ENCODE results near the gene DRP2. TPM values are rescaled to one million over a fixed set of nuclear protein-coding genes. Genes with fewer than 3 reads are reported as not detected.
A peak's percentile ranks its signal among the peaks of the same experiment; 100 is the strongest.

DRP2 gene
- total RNA-seq, 1 experiment from 2014 or later = 0.94 TPM

GRCh38 chrX:101203761-101204351 lies 15.7 kb upstream of the DRP2 start:
- intact Hi-C loops (cut with micrococcal nuclease; ENCODE audit: unreplicated experiment) = loop anchor here (10.0 kb wide), 1 partner anchor 529 kb away; no protein-coding TSS in a partner anchor
- H3K4me2 ChIP-seq = no peak overlapping the region
- H3K79me2 ChIP-seq (ENCODE audit: low read depth) = no peaks in the 10 kb centered on the region
- no peaks in the 10 kb centered on the region for H3K36me3 ChIP-seq (ENCODE audit: low read depth)
- TF ChIP-seq CTCF (conservative IDR thresholded peaks at IDR 0.05) (no peak), EZH2 (IDR thresholded peaks at IDR 0.05; ENCODE audit: low read depth) (no peak)
- no peak for DNase-seq
- no peaks in the 10 kb centered on the region for H4K20me1 ChIP-seq (ENCODE audit: insufficient read depth)
- no peaks in the 10 kb centered on the region for H3K9me3 ChIP-seq (ENCODE audit: insufficient read depth, low read depth)
- no peaks in the 10 kb centered on the region for H3F3A ChIP-seq (ENCODE audit: insufficient read depth, low read depth)
- no peak overlapping the region for H3K27ac ChIP-seq
- H3K27me3 ChIP-seq (ENCODE audit: insufficient read depth, low read depth) = no peaks in the 10 kb centered on the region
- no peaks in the 10 kb centered on the region for H3K4me1 ChIP-seq (replicated peaks; ENCODE audit: insufficient read depth)
- BruUV-seq (replicated peaks) = no TSS peak
- H3K4me3 ChIP-seq = no peak overlapping the region
- CTCF ChIA-PET = no interaction called here
- H3K9me2 ChIP-seq (ENCODE audit: insufficient read depth) = no peaks in the 10 kb centered on the region
- H2AFZ ChIP-seq = no peak overlapping the region
- POLR2A ChIA-PET (ENCODE audit: unreplicated experiment) = no interaction called here

GRCh38 chrX:101206471-101206870 lies 13.1 kb upstream of the DRP2 start:
- CTCF ChIA-PET = no interaction called here
- H3K27me3 ChIP-seq (ENCODE audit: insufficient read depth, low read depth) = no peaks in the 10 kb centered on the region
- H4K20me1 ChIP-seq (ENCODE audit: insufficient read depth) = no peaks in the 10 kb centered on the region
- H3K27ac ChIP-seq = no peak overlapping the region
- H3K79me2 ChIP-seq (ENCODE audit: low read depth) = no peaks in the 10 kb centered on the region
- no peak overlapping the region for H2AFZ ChIP-seq
- H3K9me2 ChIP-seq (ENCODE audit: insufficient read depth) = no peaks in the 10 kb centered on the region
- POLR2A ChIA-PET (ENCODE audit: unreplicated experiment) = no interaction called here
- no peak overlapping the region for H3K4me3 ChIP-seq
- no peak for DNase-seq
- H3K36me3 ChIP-seq (ENCODE audit: low read depth) = no peaks in the 10 kb centered on the region
- H3K4me1 ChIP-seq (replicated peaks; ENCODE audit: insufficient read depth) = no peaks in the 10 kb centered on the region
- BruUV-seq (replicated peaks) = no TSS peak
- H3K9me3 ChIP-seq (ENCODE audit: insufficient read depth, low read depth) = no peaks in the 10 kb centered on the region
- H3F3A ChIP-seq (ENCODE audit: insufficient read depth, low read depth) = no peaks in the 10 kb centered on the region
- TF ChIP-seq EZH2 (IDR thresholded peaks at IDR 0.05; ENCODE audit: low read depth) (no peak), CTCF (conservative IDR thresholded peaks at IDR 0.05) (peak; percentile 62)
- intact Hi-C loops (cut with micrococcal nuclease; ENCODE audit: unreplicated experiment) = loop anchor here (5.0 to 10.0 kb wide), 2 partner anchors 309 to 532 kb away; no protein-coding TSS in a partner anchor
- no peak overlapping the region for H3K4me2 ChIP-seq

GRCh38 chrX:101208152-101208905 lies 11.3 kb upstream of the DRP2 start:
- no peaks in the 10 kb centered on the region for H3K9me3 ChIP-seq (ENCODE audit: insufficient read depth, low read depth)
- H3K4me2 ChIP-seq = no peak overlapping the region
- no peaks in the 10 kb centered on the region for H3K79me2 ChIP-seq (ENCODE audit: low read depth)
- no peaks in the 10 kb centered on the region for H3K9me2 ChIP-seq (ENCODE audit: insufficient read depth)
- no peak overlapping the region for H2AFZ ChIP-seq
- no TSS peak for BruUV-seq (replicated peaks)
- POLR2A ChIA-PET (ENCODE audit: unreplicated experiment) = no interaction called here
- TF ChIP-seq CTCF (conservative IDR thresholded peaks at IDR 0.05) = no peak
- no peaks in the 10 kb centered on the region for H3K27me3 ChIP-seq (ENCODE audit: insufficient read depth, low read depth)
- no peak for DNase-seq
- CTCF ChIA-PET = no interaction called here
- no peaks in the 10 kb centered on the region for H4K20me1 ChIP-seq (ENCODE audit: insufficient read depth)
- H3F3A ChIP-seq (ENCODE audit: insufficient read depth, low read depth) = no peaks in the 10 kb centered on the region
- no peak overlapping the region for H3K4me3 ChIP-seq
- H3K27ac ChIP-seq = no peak overlapping the region
- H3K4me1 ChIP-seq (replicated peaks; ENCODE audit: insufficient read depth) = no peaks in the 10 kb centered on the region
- intact Hi-C loops (cut with micrococcal nuclease; ENCODE audit: unreplicated experiment) = loop anchor here (5.0 to 10.0 kb wide), 2 partner anchors 311 to 534 kb away; no protein-coding TSS in a partner anchor
- no peaks in the 10 kb centered on the region for H3K36me3 ChIP-seq (ENCODE audit: low read depth)

Measured in PC-9 (cell line).